Thymus (tissue), 11 donors: Measurements from ENCODE around the gene NHERF2. TPM values are rescaled to one million over a fixed set of nuclear protein-coding genes. Genes with fewer than 3 reads are reported as not detected.

Experiments used
- DNase-seq, 9 donors: peaks; one replicate each; pipeline ENCODE4 v3.0.0-alpha.2; 2013; ENCODE audit warnings: low spot score in 9 of 9, low read depth in 6 of 9, missing footprints in 1 of 9
- H3K27ac ChIP-seq, 2 donors: one replicate each; pipeline ENCODE4 v1.5.1; 2013; ENCODE audit warnings: control low read depth in 1 of 2, low read depth in 1 of 2, low read length in 1 of 2, mild to moderate bottlenecking in 1 of 2, moderate library complexity in 1 of 2
- H3K27me3 ChIP-seq, 2 donors: one replicate each; pipeline ENCODE4 v1.5.1; 2013; ENCODE audit warnings: low read length in 1 of 2; ENCODE audit not compliant: control insufficient read depth in 2 of 2, insufficient read depth in 1 of 2
- H3K36me3 ChIP-seq, 2 donors: one replicate each; pipeline ENCODE4 v1.5.1; 2013; ENCODE audit warnings: low read length in 1 of 2, mild to moderate bottlenecking in 1 of 2, moderate library complexity in 1 of 2; ENCODE audit not compliant: control insufficient read depth in 2 of 2, insufficient read depth in 2 of 2
- H3K4me1 ChIP-seq, 2 donors: one replicate each; pipeline ENCODE4 v1.5.1; 2013; ENCODE audit warnings: low read length in 2 of 2; ENCODE audit not compliant: control insufficient read depth in 2 of 2, insufficient read depth in 2 of 2
- H3K4me3 ChIP-seq, 2 donors: one replicate each; pipeline ENCODE4 v1.5.1; 2013; ENCODE audit warnings: low read length in 2 of 2, control low read depth in 1 of 2, mild to moderate bottlenecking in 1 of 2
- H3K9me3 ChIP-seq, 2 donors: one replicate each; pipeline ENCODE4 v1.5.1; 2013; ENCODE audit warnings: low read length in 1 of 2, mild to moderate bottlenecking in 1 of 2; ENCODE audit not compliant: control insufficient read depth in 2 of 2, insufficient read depth in 1 of 2
- WGBS: extraction: QIAGEN DNeasy Blood & Tissue Kit; methylation state at CpG from one replicate; pipeline ENCODE4 v1.1.7; 2013; 5-methylcytosine and 5-hydroxymethylcytosine counted together
- polyA plus RNA-seq: library from polyadenylated mRNA; stranded (reverse); fragments of 200-250 nt; gene quantifications from one replicate; pipeline ENCODE4 v1.2.3, GENCODE V29; 2013
- total RNA-seq: library from RNA; stranded (reverse); fragments of 120-200 nt; gene quantifications from one replicate; pipeline ENCODE4 v1.2.4, GENCODE V29; 2013
- donor health status: healthy.

Gene NHERF2
- total and polyA plus RNA-seq, 2 donors, result 6.3 to 23.4 TPM

DNA sequence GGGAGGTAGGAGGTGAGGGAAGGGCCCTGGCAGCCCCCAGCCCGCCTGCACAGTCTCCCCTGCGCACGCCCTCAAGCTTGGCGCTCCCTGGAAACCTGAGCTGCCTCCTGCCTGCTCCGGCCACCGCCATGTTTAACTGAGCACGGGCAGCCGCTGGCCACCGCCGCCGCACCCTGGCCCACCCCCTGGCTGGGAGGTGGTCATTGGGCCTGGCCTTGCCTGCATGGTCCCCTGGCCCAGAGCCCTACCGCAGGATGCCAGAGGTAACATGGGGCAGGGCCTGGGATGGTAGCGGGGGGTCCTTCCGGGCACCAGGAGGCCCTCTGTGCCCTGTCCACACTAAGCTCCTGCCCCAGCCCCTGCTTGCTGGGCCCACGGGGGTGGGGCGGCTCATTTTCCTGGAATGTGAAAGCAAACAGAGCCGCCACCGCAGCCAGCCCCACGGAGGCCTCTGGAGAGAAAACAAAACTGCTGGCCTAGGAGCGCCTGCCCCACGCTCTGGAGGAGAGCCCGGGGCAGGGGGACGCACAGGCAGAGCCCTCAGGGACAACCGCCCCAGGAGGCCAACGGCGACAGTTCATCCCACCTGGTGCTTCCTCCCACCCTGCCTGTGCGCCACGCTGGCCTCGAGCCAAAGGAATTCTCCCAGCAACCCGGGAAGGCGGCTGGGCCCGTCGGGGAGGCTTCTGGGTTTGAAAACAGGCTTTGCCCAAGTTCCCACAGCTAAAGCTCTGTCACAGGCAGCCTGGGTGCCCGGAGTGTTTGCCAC, 8.9 kb downstream of the NHERF2 start:
- WGBS, result 93% methylated on average over 34 of the region's 34 CpGs
- no peak for DNase-seq
- Histone ChIP-seq H3K9me3 (no peaks in the 10 kb centered on the region), H3K4me3 (no peak overlapping the region), H3K4me1 (peaks cover 4 to 51% of the 10 kb centered on the region in 2 donors), H3K27ac (peak overlapping the region; percentile 26 to 46), H3K36me3 (no peaks in the 10 kb centered on the region), H3K27me3 (peaks cover 0 to 20% of the 10 kb centered on the region in 2 donors)

DNA sequence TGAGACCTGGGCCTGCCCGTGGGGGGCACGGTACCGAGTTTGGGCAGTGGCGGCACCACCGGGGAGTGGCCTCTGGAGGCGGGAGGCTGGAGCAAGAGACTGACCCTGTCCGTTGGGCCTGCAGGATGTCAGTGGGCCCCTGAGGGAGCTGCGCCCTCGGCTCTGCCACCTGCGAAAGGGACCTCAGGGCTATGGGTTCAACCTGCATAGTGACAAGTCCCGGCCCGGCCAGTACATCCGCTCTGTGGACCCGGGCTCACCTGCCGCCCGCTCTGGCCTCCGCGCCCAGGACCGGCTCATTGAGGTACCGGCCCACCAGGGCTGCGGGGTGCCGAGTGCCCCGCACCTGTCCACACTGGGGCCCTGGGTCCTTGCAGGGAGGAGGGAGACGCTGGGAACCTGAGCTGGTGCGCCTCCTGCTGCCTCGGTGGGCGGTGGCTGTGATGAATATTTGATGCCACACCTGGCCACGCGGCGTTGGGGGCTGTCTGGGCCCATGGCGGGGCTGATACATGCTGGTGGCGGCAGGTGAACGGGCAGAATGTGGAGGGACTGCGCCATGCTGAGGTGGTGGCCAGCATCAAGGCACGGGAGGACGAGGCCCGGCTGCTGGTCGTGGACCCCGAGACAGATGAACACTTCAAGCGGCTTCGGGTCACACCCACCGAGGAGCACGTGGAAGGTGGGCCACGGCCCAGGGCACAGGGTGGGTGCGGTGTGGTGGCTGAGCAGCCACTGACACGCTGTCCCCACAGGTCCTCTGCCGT, 9.7 kb downstream of the NHERF2 start:
- WGBS, result 96% methylated on average over 47 of the region's 47 CpGs
- no peaks in the 10 kb centered on the region for H3K9me3 ChIP-seq
- peaks cover 4 to 50% of the 10 kb centered on the region in 2 donors for H3K4me1 ChIP-seq
- no peaks in the 10 kb centered on the region for H3K36me3 ChIP-seq
- no peak overlapping the region for H3K4me3 ChIP-seq
- DNase-seq, result no peak
- peak overlapping the region in 1 of 2 donors; percentile 46 for H3K27ac ChIP-seq
- H3K27me3 ChIP-seq, result peaks cover 0 to 17% of the 10 kb centered on the region in 2 donors

DNA sequence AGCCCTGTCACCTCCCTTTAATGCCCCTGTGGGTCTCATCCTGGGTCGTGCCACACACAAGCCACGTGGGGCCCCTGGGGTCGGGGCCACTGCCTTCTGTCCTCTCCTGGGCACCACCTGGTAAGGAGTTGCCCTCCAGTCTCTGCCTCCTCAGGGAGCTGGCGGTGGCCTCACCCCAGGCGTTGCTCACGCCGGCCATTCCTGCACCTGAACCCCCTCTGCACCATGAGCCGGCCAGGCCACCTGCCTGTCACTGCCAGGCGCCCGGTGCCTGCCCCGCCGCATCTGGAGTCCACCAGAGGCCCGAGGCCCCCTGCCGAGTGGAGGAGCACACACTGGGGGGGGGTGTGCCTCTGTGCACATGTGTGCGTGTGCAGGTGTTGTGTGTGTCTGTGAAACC, 10.4 kb downstream of the NHERF2 start:
- Histone ChIP-seq H3K4me3 (no peak overlapping the region), H3K4me1 (peaks cover 4 to 54% of the 10 kb centered on the region in 2 donors), H3K27me3 (peaks cover 0 to 16% of the 10 kb centered on the region in 2 donors), H3K36me3 (no peaks in the 10 kb centered on the region), H3K9me3 (no peaks in the 10 kb centered on the region), H3K27ac (no peak overlapping the region)
- 92% methylated on average over 15 of the region's 15 CpGs for whole genome bisulfite sequencing
- no peak for DNase-seq

DNA sequence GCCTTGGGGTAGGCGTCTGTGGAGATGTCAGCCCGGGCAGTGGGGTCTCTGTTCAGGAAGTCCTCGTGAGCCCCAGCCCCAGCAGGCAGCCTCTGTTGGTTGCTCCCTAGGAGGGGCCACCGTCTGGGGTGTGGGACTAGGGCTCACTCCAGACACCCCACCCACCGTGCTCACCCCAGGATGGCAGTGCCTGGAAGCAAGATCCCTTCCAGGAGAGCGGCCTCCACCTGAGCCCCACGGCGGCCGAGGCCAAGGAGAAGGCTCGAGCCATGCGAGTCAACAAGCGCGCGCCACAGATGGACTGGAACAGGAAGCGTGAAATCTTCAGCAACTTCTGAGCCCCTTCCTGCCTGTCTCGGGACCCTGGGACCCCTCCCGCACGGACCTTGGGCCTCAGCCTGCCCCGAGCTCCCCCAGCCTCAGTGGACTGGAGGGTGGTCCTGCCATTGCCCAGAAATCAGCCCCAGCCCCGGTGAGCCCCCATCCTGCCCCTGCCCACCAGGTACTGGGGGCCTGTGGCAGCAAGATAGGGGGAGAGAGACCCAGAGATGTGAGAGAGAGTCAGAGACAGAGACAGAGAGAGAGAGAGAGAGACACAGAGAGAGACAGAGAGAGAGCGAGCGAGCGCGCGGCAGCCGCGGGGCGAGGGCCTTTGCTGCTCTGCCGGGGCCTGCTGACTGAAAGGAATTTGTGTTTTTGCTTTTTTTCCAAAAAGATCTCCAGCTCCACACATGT, 11.1 kb downstream of the NHERF2 start:
- Histone ChIP-seq H3K36me3 (no peaks in the 10 kb centered on the region), H3K27ac (peak overlapping the region in 1 of 2 donors; percentile 18), H3K4me3 (no peak overlapping the region), H3K9me3 (no peaks in the 10 kb centered on the region), H3K4me1 (peaks cover 4 to 51% of the 10 kb centered on the region in 2 donors), H3K27me3 (peaks cover 0 to 11% of the 10 kb centered on the region in 2 donors)
- 93% methylated on average over 29 of the region's 29 CpGs for WGBS
- DNase-seq, result no peak

DNA sequence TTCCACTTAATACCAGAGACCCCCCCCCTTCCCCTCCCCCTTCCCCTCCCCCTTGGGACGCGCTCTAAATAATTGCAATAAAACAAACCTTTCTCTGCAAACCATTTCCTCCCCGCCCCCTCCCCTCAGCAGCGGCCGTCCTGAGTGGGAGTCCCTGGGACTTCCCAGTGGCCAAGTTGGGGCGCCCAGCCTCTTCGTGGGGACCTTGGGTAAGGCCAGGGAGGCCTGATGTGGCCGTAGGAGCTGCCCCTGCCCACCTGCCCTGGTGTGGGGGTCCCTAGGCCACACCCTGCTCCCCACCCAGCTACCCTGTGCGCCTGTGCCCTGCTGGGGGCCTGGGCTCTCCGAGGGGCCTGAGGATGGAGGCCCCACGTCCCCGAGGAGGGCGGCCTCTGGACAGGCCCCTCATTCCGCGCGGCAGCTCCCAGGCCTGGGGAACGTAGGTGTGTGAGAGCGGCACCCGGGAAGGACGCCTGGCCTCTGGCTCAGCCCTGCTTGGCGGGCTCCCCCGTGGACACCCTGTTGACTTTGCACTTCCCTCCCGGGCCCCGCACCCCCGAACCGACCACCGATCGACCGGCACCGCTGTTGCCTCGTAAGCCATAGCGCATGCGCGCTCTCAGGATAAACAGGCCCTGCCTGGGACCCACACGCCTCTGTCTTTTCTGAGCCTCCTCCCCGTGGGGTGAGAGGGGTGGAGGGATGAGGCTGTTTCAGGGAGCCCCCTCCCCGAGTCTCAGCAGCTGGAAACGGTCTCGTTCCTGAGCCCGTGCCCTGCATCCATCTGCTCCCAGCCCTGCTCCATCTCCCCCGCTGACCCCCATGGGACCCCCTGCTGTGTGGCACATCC, 11.9 kb downstream of the NHERF2 start:
- 93% methylated on average over 41 of the region's 41 CpGs for WGBS
- no peak for DNase-seq
- no peaks in the 10 kb centered on the region for H3K9me3 ChIP-seq
- H3K4me3 ChIP-seq, result no peak overlapping the region
- H3K4me1 ChIP-seq, result peaks cover 3 to 51% of the 10 kb centered on the region in 2 donors
- peaks cover 0 to 3% of the 10 kb centered on the region in 2 donors for H3K36me3 ChIP-seq
- H3K27me3 ChIP-seq, result peaks cover 0 to 3% of the 10 kb centered on the region in 2 donors
- no peak overlapping the region for H3K27ac ChIP-seq

DNA sequence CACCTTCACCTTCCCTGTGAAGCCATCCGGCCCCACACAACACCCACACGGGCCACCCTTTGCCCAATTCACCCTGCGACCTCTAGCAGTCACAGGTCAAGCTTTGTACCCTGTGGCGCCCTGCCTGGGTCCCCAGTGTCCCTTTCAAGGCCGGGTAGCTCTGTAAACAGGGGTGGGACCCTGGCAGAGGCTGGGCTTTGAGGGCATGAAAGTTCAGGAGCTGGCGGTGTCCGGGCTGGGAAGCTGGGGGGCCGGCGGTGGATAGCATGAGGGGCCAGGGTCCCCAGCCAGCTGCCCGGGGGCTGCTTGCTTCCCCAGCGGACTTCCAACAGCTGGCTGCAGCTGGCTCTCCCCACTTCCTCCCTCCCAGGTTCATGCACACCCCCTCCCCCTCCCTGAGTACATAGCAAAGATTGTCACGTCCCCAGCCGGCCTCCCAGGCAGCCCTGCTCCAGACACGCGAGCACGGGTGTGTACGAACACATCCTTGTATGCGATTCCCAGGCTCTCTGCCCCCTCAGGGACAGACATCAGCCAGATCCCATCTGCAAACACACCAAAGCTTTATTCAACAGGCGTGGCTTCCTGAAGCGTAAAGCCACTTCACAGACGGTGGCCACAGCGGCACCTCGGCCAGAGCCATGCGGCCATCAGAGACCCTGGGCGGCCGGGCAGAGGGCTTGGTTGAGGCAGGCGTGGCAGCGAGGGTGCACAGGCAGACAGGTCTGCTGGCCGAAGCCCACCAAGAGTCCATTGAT, 12.8 kb downstream of the NHERF2 start:
- no peak overlapping the region for H3K27ac ChIP-seq
- H3K27me3 ChIP-seq, result no peaks in the 10 kb centered on the region
- H3K36me3 ChIP-seq, result peaks cover 0 to 6% of the 10 kb centered on the region in 2 donors
- no peak overlapping the region for H3K4me3 ChIP-seq
- H3K9me3 ChIP-seq, result no peaks in the 10 kb centered on the region
- H3K4me1 ChIP-seq, result peaks cover 0 to 49% of the 10 kb centered on the region in 2 donors
- no peak for DNase-seq
- WGBS, result 90% methylated on average over 29 of the region's 29 CpGs

DNA sequence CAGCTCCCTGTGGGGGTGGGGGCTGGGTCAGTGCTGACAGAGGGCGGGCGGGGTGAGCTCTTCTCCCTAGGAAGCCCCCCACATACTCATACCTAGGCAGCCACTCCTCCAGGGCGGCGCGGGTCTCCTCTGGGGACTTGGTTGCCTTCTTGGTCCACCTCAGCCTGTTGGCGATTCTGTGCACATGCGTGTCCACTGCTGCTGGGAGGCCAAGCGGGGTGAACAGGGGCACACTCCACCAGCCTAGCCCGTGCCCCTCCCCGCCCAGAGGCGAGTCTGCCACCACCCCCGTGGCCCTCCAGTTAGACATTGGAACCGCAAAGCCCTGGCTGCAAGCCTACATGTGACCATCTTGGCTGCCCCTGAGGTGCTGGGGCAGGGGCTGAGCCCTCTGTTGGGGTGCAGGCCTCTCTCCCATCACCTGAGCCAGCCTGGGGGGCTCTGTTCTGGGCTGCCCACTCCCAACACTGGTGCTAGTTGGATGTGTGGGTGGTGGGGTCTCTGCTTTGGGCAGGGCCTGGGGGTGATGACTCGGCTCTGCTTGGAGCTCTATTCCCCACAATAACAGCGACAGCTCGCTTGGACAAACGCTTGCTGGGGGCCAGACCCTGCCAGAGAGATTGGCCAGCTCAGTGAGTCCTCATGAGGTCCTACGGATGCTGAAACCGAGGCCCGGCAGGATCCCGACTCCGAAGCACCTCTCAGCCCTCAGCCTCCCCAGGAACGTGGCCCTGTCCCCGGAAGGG, 13.5 kb downstream of the NHERF2 start:
- no peak overlapping the region for H3K4me3 ChIP-seq
- no peaks in the 10 kb centered on the region for H3K27me3 ChIP-seq
- H3K4me1 ChIP-seq, result peaks cover 0 to 49% of the 10 kb centered on the region in 2 donors
- no peak for DNase-seq
- H3K9me3 ChIP-seq, result no peaks in the 10 kb centered on the region
- H3K27ac ChIP-seq, result no peak overlapping the region
- H3K36me3 ChIP-seq, result peaks cover 0 to 6% of the 10 kb centered on the region in 2 donors
- WGBS, result 96% methylated on average over 24 of the region's 24 CpGs
